Measurements from ENCODE around the gene SLC16A6.

DNA sequence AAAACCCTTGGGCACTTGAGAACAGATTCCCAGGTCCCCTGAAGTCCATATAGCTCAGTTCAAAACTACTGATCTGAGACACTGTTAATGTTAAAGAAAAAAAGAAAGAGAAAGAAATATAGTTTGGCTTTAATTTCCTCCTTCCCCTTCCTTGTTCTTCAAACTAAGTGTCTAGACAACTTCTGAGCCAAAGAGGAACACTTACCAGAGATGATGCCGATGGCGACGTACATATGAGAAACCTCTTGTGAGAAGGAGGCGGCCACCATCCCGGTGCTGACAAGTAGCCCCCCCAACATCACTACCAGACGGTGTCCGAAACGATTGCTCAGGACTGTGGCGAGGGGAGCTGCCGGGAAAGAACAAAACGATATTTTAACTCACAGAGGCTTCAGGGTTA lies 17.2 kb downstream of the SLC16A6 start:
- TF ChIP-seq, protein P1, sequence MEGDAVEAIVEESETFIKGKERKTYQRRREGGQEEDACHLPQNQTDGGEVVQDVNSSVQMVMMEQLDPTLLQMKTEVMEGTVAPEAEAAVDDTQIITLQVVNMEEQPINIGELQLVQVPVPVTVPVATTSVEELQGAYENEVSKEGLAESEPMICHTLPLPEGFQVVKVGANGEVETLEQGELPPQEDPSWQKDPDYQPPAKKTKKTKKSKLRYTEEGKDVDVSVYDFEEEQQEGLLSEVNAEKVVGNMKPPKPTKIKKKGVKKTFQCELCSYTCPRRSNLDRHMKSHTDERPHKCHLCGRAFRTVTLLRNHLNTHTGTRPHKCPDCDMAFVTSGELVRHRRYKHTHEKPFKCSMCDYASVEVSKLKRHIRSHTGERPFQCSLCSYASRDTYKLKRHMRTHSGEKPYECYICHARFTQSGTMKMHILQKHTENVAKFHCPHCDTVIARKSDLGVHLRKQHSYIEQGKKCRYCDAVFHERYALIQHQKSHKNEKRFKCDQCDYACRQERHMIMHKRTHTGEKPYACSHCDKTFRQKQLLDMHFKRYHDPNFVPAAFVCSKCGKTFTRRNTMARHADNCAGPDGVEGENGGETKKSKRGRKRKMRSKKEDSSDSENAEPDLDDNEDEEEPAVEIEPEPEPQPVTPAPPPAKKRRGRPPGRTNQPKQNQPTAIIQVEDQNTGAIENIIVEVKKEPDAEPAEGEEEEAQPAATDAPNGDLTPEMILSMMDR (IDR thresholded peaks at IDR 0.05) = no peak
- TF ChIP-seq POLR2A (IDR thresholded peaks at IDR 0.05) = no peak

Measured in esophagus squamous epithelium (tissue), 4 donors.